Activated naive CD4-positive, alpha-beta T cell treated with anti-CD3 and anti-CD28 coated beads, Interleukin-2, amount 10 ng/mL, durations not matched to agents 7 days and 5 days (primary cell): ENCODE measurements around the gene TXNL4B.

Experiments used
- CTCF ChIA-PET: fragments of 350-600 bp; sonication (Branson Sonifier 250); formaldehyde crosslinking; loops from one replicate; lab custom pipeline; 2021; ENCODE audit warnings: antibody characterized with exemption; lab: Charles Lee
- DNase-seq: peaks from one replicate; pipeline ENCODE4 v3.0.0-alpha.2; 2020
- H3K27ac Mint-ChIP-seq: one replicate; pipeline ENCODE4 v1.8.0; 2021; ENCODE audit warnings: mild to moderate bottlenecking, moderate library complexity, mixed read lengths
- H3K27me3 Mint-ChIP-seq: one replicate; pipeline ENCODE4 v1.8.0; 2021; ENCODE audit warnings: mild to moderate bottlenecking, mixed read lengths
- H3K36me3 Mint-ChIP-seq: one replicate; pipeline ENCODE4 v1.8.0; 2021; ENCODE audit warnings: mixed read lengths
- H3K4me1 Mint-ChIP-seq: one replicate; pipeline ENCODE4 v1.8.0; 2021; ENCODE audit warnings: mixed read lengths
- H3K4me3 Mint-ChIP-seq: one replicate; pipeline ENCODE4 v1.8.0; 2021; ENCODE audit warnings: mild to moderate bottlenecking, moderate library complexity, mixed read lengths
- H3K9me3 Mint-ChIP-seq: one replicate; pipeline ENCODE4 v1.8.0; 2021; ENCODE audit warnings: mixed read lengths

The TXNL4B gene

DNA sequence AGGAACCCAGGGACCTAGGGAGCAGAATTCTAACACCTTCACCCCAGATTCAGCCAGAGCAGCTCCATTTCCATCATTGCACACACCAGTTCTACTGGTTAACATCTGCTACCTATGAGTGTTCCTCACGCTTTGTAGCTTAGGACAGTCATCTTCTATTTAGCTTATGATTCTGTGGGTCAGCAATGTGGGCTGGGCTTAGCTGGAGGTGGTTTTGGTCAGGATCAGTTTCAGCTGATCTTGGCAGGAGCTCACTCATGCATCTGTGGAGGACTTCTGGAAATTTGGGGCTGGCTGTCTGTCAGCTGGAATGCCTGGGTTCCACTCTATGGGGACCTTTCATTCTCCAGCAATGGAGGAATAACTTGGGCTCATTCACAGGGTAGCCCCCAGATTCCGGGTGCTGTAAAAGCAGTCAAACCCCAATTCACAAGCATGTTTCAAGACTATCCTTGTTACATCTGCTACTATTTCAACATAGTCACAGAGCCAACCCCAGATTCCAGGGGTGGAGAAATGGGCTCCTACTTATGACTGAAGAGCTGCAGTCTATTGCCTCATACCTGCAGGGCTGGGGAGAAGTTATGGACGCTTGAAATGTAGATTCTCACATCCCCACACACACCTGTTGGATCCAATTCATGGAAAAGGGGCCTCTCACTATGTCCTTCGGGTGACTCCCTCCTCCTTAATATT, 42.5 kb downstream of the TXNL4B start:
- CTCF ChIA-PET = interaction anchor here (1.2 kb wide), 1 partner anchor 16 kb away, joined by 3 read pairs; no protein-coding TSS in a partner anchor
- Mint-ChIP-seq H3K4me3 (no peak overlapping the region), H3K27ac (no peak overlapping the region), H3K36me3 (peaks cover 2% of the 10 kb centered on the region), H3K9me3 (peaks cover 14% of the 10 kb centered on the region), H3K4me1 (no peaks in the 10 kb centered on the region), H3K27me3 (no peaks in the 10 kb centered on the region)
- no peak for DNase-seq

DNA sequence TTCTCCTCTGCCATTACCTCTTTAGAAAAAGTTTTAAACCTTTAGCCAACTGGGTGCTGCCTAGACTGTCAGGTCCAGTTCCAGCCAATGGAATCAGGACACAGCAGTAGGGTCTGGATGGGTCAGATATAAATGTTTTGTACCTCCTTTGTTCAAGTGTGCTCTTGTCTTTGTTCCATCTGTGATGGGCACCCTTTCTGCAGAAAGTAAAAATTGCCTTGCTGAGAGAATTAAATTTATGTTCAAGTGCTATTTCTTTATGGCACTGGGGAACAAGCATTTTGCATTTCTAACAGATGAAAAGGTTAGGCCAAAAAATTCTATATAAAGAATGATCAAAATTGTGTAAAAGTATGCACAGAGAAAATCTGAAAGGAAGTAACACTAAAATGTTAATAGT, 44.3 kb downstream of the TXNL4B start:
- H3K4me3 Mint-ChIP-seq = no peak overlapping the region
- H3K4me1 Mint-ChIP-seq = no peaks in the 10 kb centered on the region
- H3K9me3 Mint-ChIP-seq = peaks cover 14% of the 10 kb centered on the region
- H3K36me3 Mint-ChIP-seq = peaks cover 2% of the 10 kb centered on the region
- no peak for DNase-seq
- H3K27me3 Mint-ChIP-seq = no peaks in the 10 kb centered on the region
- CTCF ChIA-PET = no interaction called here
- H3K27ac Mint-ChIP-seq = no peak overlapping the region

DNA sequence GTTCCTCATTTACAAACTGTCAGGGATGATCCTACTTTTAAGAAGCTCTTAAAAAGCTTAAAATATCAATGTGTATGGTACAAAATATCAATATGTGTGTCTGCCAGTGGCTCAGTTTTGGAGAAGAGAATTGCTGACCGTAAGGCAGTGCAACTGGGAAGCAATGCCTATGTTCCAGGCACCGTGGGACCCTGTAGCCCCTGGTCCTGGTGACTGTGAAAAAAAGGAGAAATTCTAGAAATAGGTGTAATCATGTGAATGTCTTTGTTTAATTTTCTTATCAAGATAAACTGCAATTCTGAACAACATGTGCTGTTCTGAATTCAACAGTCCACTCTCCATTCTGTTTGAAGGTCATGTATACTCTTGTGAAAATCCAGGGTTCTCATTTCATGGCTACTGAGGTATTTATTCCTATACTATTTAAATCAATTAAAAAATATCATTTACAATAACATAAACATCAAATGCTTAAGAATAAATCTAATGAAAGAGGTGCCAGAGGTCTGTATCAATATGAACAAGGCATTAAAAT, 48.5 kb downstream of the TXNL4B start:
- CTCF ChIA-PET = no interaction called here
- H3K27ac Mint-ChIP-seq = no peak overlapping the region
- H3K36me3 Mint-ChIP-seq = peaks cover 2% of the 10 kb centered on the region
- DNase-seq = no peak
- no peaks in the 10 kb centered on the region for H3K27me3 Mint-ChIP-seq
- no peak overlapping the region for H3K4me3 Mint-ChIP-seq
- H3K9me3 Mint-ChIP-seq = peaks cover 12% of the 10 kb centered on the region
- H3K4me1 Mint-ChIP-seq = no peaks in the 10 kb centered on the region

DNA sequence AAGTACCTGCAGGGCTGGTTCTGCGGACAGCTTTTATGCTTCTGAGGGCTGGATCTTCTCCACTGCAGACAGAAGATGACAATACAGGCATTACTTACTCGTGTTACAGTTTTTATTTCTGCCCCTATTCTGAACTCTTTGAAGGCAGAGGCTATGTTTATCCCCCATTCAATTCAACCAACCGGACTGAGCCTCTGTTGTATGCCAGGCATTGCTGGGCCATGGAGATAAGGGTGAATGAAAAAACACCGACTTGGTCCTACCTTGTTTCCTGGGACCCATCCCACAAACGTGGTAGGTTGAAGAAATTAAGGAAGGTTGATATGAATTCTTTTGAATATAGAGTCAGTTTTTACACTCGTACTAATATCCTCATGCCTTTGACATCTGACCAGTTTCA, 49.1 kb downstream of the TXNL4B start:
- no peak for DNase-seq
- H3K9me3 Mint-ChIP-seq = peaks cover 8% of the 10 kb centered on the region
- CTCF ChIA-PET = no interaction called here

DNA sequence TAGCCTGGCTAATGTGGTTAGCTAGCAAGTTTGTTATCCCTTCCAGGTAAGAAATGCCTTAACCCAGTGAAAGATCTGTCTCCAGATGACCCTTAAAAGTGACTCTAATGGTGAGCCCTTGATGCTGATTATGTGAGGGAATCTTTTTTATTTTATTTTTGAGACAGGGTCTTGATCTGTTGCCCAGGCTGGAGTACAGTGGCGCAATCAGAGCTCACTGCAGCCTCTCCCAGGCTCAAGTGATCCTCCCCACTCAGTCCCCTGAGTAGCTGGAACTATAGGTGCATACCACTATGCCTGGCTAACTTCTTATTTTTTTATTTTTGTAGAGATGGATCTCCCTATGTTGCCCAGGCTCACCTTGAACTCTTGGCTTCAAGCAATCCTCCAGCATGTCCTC, 49.9 kb downstream of the TXNL4B start:
- Mint-ChIP-seq H3K36me3 (no peaks in the 10 kb centered on the region), H3K9me3 (peaks cover 3% of the 10 kb centered on the region), H3K27me3 (no peaks in the 10 kb centered on the region), H3K4me1 (no peaks in the 10 kb centered on the region), H3K27ac (no peak overlapping the region), H3K4me3 (no peak overlapping the region)
- no peak for DNase-seq
- CTCF ChIA-PET = no interaction called here

More for the DNA sequence above, 49.1 kb downstream of the TXNL4B start:
- H3K27me3 Mint-ChIP-seq = no peaks in the 10 kb centered on the region
- H3K4me1 Mint-ChIP-seq = no peaks in the 10 kb centered on the region
- peaks cover 2% of the 10 kb centered on the region for H3K36me3 Mint-ChIP-seq
- no peak overlapping the region for H3K4me3 Mint-ChIP-seq
- no peak overlapping the region for H3K27ac Mint-ChIP-seq

DNA sequence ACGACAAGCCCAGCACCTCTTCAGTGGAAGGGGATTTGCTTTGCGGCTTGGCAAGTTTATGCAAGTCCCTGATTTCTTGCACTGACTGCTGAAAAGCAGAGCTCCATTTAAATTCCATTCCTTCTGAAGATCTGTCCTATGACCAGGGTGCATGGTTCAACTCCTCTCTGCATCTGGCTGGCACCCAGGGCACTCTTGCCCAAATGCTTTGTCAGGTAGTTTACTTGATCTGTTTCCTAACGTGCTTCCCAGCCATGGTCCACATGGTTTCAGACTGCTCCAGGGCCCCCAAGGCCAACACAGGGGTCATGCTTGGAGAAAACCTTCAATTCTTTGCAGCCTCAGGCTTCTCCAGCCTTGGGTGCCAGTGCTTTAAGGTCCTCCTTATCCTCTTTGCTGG, 50.4 kb downstream of the TXNL4B start:
- CTCF ChIA-PET = no interaction called here
- H3K27ac Mint-ChIP-seq = no peak overlapping the region
- H3K27me3 Mint-ChIP-seq = no peaks in the 10 kb centered on the region
- no peaks in the 10 kb centered on the region for H3K36me3 Mint-ChIP-seq
- peaks cover 3% of the 10 kb centered on the region for H3K9me3 Mint-ChIP-seq
- H3K4me3 Mint-ChIP-seq = no peak overlapping the region
- DNase-seq = no peak
- no peaks in the 10 kb centered on the region for H3K4me1 Mint-ChIP-seq

DNA sequence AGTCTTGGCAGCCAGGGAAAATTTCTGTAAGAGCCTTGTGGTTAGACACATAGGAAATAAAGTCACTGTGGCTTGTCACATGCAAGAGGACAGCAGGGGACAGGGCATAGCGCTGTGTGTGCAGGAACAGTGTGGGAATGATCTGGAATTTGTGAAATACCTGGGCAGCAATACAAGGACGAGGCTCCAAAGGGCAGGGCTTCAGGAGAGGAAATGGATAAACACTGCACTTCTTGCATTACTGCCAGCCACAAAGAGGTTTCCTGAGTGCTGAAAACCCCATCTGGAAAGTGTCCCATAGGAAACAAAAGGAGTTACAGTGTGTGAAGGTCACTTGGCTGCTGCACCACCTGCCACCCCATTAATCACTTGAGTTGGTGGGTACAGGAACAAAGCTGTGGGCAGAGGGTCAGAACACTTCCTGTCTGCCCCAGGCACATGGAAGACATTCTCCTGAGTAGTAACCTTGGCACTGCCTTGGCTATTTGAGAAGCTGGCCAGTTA, 51.2 kb downstream of the TXNL4B start:
- H3K36me3 Mint-ChIP-seq = no peaks in the 10 kb centered on the region
- no peaks in the 10 kb centered on the region for H3K9me3 Mint-ChIP-seq
- no peak overlapping the region for H3K4me3 Mint-ChIP-seq

DNA sequence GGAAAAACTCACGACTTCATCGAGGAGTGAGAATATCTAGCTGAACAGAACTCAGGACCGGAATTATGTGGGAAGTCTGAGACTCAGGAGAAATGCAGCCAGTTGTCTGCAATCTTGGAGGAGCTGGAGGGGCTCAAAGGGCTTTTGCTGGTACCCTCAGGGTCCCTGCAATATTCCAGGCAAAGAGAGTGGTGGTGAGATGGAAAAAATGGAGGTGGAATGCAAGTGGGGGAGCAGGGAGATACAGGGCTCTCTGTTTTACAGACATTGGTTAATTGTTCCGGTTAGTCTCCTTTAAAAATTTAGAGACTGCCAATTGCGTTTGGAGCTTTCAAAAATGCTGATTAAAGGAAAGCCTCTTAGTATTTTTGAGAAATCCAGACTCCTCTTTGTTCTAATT, 57.3 kb downstream of the TXNL4B start:
- CTCF ChIA-PET = no interaction called here
- H3K36me3 Mint-ChIP-seq = no peaks in the 10 kb centered on the region
- no peaks in the 10 kb centered on the region for H3K27me3 Mint-ChIP-seq
- H3K27ac Mint-ChIP-seq = no peak overlapping the region
- no peak for DNase-seq
- H3K9me3 Mint-ChIP-seq = no peaks in the 10 kb centered on the region
- no peak overlapping the region for H3K4me3 Mint-ChIP-seq
- H3K4me1 Mint-ChIP-seq = no peaks in the 10 kb centered on the region

More for the DNA sequence above, 51.2 kb downstream of the TXNL4B start:
- DNase-seq = no peak
- Mint-ChIP-seq H3K4me1 (no peaks in the 10 kb centered on the region), H3K27ac (no peak overlapping the region), H3K27me3 (no peaks in the 10 kb centered on the region)
- CTCF ChIA-PET = no interaction called here
